ENCODE measurements around the gene KIAA1671.

Gene KIAA1671

DNA sequence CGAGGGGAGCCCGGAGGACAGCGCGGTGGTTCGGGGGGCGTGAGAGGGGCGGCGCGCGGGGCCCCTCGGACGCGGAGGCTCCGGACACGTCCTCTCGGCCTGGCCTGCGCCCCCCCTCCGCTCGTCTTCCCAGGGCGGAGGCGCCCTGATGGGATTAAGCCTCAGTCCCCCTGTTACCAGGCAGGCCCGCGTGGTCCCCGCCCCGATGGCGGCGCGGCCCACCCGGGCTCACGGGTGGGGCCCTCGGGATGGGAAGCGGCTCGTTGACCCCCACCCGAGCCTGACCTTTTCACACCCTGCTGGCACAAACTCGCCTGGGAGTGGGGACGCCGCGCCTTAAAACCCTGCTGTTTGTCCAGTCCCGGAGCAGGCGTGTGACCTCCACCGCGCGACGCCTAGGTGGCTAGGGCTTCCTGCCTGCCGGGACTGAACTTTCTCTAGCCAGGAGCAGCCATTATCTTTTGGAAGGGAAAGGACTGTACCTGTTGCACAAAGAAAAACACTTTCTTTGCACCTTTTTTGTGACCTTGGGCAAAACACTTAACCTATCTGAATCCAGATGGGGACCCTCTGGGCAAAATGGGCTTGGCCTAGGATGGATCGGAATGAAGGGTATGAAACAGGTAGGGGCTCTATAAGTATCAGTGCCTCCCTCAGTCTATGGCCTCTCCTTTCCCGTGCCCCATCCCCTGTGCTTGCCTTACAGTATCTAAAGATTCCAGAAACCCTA is 1.0 kb downstream of the KIAA1671 start:
- DNase-seq: peak in 1 of 2 donors; percentile 6

DNA sequence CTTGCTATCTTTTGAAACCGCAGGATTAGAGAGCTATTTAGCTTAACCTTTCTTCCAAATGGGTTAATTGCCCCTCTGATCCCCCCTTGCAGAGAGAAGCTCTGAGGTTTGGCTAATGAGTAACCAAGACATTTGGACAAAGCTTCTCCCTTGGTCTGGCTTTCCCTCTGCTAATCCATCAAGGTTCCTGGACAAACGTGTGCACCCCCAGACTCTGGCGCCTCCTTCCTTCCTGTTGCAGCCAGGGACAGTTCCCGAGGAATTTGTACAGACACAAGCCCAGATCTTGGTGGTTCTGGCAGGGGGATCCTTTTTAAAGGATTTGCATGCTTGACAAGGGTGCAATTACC is 1.6 kb downstream of the KIAA1671 start:
- DNase-seq: no peak

DNA sequence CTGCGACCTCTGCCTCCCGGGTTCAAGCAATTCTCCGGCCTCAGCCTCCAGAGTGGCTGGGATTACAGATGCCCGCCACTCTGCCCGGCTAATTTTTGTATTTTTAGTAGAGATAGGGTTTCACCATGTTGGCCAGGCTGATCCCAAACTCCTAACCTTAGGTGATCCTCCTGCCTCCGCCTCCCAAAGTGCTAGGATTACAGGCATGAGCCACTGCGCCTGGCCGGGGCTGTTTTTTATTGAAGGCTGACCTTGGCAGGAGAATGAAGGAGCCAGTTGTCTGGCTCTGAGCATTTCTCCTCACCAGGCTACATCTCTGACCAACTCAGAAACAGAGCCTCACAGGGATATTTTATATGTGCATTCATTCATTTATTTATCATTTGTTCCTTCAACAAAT is 2.3 kb downstream of the KIAA1671 start:
- DNase-seq: no peak

DNA sequence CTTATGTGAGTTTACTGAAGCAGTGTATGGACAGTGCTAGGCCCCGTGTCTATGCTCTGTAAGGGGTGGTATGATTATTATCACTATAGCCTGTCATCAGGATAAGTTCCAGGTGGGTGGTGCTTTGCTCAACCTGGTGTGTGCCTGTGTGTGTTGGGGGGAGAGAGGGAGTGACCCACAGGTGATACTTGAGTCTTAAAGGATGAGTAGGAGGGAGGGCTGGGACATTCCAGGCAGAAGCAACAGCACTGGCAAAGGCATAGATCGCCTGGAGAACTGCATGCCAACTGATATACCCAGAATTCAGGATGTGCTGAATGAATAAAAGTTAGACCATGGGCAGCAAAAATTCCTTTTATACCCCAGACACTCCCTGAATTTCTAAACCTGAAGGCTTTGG is 4.5 kb downstream of the KIAA1671 start:
- DNase-seq: no peak

DNA sequence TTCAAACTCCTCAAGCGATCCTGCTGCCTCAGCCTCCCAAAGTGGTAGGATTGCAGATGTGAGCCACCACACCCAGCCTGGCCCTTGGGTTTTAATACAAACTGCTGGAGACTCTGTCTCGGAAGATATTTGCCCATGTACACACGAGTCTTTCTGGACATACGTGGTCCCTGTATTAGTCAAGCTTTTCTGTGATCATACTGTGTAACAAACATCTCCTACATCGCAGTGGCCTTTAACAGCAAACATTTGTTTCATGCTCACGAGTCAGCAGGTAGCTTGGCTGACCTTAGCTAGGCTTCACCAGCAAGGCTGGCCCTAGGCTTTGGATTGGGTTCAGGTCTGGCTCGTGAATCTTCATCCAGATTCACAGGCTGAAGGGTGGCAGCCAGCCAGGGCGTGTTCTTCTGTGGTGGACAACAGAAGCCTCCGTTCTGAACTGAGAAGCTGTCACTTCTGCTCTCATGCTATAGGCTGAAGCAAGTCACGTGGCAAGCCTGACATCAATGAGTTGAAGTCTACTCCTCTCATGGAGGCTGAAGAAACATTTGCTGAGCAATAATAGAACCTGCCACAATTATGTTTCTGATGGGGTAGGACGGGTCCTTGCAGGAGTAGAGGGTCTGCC is 8.8 kb downstream of the KIAA1671 start:
- DNase-seq: no peak

DNA sequence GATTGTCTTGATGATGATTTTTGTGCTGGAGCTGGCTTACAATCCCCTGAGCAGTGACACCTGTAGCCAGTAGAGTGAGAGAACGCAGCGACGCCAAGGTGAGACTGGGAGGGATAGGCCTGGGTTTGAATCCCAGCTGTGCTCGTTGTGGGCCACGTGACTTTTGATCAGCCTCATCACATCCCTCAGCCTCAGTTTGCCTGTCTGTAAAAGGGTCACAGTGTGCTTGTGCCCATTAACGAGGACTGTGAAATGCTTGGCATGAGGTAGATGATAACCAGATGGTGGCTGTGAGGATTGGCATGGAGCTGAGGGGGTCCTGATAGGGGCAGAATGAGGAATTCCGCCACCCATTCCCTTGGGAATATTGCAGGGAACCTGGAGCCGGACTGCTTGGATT is 9.6 kb downstream of the KIAA1671 start:
- no peak for DNase-seq

DNA sequence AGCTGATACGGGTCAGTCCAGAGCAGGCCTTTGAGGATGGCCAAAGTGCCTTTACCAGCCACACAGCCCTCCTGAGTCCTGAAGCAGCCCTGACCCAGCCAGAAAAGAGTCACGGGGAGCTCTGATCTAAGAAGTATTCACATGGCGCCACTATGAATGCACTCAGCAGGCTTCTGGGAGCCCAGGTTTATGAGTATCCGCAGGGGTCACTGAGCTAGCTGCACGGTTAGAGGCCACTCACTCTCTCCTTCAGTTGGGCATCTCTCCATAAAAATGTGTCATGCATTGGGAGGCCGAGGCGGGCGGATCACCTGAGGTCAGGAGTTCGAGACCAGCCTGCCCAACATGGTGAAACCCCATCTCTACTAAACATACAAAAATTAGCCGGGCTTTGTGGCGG is 10.3 kb downstream of the KIAA1671 start:
- no peak for DNase-seq

DNA sequence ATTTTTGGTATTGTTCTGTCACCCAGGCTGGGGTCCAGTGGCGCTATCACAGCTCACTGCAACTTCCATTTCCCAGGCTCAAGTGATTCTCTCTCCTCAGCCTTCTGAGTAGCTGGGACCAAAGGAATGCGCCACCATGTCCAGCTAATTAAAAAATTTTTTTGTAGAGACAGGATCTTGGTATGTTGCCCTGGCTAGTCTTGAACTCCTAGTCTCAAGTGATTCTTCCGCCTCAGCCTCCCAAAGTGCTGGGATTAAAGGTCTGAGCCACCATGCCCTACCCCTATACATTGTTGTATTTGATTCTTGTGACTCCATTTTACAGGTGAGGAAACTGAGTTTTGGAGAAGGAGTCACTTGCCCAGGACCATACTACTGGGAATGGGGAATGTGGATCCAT is 11.9 kb downstream of the KIAA1671 start:
- no peak for DNase-seq

DNA sequence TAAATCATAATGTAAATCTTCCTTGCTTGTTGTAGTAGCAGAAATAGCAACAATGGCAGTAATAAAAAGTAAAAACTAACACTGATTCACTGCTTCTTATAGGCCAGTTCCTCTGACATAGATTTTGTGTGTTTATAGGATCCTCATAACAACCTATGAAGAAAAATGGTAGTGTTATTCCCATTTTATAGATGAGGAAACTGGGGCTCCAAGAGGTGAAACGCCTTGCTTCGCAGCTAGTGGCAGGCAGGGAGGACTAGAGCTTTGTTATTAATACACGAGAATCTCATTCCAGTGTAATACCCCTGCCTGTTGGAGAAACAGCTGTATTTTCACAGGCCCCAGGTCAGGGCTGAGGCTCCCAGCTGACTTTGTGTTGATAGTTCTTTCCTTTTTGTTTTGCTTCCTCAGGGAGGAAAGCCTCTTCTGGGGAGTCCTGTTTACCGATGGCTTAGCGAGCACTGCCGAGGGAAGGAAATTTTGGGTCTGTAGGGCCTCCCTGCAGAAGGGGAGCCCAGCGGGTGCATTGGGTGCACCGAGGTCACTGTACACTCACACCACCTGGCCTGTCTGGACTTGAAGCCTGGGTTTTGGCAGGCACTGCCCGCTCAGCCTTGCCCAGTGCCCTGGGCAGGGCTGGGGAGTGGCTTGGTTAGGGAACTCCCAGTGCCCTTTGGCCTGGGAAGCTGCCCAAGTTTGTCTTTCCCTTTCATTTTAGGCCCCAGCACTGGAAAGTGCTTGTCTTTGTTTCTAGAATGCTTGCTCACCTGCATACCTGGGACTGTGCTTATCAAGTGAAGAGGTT is 13.5 kb downstream of the KIAA1671 start:
- DNase-seq: no peak

DNA sequence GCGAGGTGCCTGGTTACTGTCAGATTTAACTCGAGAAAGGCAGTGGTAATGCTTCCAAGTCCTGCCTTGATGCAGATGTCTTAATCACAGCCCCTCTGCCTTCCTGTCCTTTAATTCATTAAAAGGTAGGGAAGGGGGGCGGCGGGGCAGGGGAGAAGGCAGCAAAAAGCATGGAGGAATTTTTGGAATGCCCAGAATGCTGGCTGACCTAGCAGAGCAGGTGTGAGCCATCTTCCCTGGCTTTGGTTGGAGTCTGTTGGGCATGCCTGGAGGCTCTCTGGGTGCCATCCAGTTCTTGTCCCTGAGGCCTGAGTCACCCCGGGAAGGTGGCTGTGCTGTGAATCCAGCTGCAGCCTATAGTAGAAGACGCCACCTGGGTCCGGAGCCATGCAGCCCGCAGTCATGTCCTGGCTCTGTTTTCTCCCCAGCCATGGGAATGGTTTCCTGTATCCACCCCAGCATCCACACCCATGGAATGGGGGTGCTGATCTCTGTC is 15.6 kb downstream of the KIAA1671 start:
- DNase-seq: no peak

DNA sequence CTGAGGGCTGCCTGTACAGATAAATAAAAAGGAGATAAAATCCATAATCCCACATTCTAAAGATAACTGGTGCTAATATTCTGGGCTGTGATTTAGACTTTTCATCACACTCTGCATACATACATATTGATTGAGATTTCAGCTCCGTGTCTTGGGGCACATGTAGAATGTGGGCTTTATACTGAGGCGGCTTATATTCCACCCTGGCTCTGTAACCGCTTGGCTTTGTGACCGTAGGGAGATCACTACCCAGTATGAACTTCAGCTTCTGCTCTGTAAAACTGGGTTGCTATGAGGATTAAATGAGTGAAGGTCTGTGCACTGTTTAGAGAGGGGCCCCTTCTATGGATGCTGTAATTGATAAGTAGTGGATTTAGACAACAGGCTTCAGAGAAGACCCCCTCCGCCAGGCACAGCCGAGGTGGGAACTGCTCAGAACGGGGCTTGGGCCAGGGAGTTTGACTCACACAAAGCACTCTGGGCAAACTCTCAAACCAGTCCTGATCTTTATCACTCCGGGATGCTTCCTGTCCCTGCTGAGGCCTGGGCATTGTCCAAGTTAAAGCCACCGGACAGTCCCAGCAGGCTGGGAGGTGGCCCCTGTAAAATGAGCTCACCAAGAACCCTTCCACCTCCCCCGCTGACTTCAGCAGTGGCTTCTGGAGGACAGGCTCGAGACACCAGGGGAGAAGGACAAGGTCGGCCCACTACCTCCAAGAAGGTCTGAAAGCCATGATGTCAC is 17.2 kb downstream of the KIAA1671 start:
- no peak for DNase-seq

DNA sequence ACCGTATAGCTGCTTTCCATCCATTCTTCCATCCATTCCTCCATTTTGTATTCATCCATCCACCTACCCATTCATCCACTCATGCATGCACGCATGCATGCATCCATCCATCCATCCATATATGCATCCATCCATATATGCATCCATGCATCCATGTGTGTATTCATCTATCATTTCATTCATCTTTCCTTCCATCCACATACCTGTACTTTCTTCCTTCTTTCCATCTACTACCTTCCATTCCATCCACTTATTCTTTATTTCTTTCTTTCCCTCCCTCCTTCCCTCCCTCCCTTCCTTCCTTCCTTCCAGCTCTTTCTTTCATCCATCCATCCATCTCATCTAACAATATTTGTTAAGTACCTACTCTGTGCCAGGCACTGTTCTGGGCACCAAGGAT is 19.9 kb downstream of the KIAA1671 start:
- no peak for DNase-seq

DNA sequence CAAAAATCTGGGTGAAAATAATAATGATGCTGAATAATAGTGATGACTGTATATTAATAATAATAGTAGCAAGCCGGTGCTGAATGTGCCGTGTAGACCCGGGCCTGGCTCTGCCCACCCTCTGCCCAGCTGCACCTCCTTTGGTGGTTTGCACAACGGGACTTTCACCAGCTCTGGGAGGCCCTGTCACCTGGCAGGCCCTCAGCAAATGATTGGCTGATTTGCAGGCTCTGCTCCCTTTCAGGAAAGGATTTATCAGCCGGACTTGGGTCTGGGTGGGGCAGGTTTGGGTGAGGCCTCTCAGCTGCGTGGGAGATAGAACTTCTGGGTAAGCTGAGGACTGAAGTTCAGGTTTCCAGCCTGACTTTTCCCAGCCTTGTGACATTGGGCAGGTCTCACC is 21.4 kb downstream of the KIAA1671 start:
- DNase-seq: no peak

DNA sequence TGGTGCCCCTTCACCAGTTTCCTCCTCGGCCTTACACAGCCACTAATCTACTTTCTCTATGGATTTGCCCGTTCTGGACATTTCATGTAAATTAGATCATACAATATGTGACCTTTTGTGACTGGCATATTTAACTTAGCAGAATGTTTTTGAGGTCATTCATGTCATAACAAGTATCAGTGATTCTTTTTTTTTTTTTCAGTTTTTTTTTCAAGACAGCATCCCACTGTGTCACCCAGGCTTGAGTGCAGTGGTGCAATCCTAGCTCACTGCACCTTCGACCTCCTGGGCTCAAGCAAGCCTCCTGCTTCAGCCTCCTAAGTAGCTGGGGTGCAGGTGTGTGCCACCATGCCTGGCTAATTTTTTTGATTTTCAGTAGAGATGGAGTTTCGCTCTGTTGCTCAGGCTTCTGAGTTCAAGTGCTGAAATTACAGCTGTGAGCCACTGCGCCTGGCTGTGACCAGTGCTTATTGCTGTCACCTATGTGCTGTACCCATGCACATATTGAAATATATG is 22.7 kb downstream of the KIAA1671 start:
- no peak for DNase-seq

DNA sequence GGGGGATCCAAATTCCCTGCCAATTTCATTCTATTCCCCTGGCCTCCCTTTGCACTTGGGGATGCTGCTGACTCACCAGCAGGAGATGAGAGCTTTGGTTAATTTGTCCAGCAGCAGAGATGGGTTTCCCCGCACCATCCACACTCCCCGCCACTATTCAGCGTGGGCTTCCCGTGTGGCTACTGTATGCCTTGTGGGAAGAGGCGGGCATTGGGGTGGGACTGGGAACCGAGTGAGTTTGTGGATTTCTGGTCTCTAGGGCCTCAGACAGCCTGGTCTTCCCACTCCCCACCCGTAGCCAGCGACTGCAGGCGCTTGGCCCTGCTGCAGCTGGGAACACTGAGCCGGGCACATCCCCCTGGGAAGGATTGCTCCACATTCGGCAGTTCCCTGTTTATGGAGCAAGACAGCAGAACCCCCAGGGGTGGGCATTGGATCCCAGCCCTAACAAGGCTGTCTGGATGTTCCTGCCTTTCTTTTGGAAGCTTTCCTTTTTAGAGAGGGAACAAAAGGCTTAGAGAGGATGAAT is 23.4 kb downstream of the KIAA1671 start:
- no peak for DNase-seq

DNA sequence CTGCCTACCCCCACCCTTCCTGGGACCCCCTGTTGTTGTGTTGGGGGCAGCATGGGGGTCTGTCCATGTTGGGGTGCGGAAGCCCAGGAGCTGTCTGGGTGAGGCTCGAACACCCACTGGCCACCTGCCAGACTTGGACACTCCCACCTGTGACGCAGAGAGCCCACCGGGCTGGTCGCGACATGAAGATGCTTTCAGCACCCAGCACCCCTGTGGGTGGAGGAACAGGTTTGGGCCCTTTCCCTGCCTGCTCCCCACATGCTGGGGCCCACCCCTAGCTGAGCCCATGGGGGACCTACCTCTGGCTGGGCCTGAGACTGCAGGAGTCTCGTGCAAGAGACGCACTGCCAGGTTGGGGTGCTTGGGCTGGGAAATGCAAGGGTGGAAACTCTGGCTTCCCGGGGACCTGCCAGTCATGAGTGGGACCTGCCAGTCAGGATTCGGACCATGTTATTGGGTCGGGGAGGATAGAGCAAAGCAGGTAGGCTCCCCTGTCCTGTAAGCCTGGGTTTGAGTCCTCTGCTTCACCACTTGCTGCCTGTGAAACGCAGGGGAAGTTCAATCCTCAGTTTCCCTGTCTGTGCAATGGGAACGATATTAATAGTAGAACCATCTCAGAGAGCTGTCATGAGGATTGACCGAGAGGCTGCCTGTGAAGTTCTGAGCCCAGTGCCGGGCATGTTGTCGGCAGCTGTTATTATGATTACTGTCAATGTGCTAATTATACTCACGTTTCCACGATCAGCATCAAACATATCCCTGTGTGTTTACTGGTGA is 24.1 kb downstream of the KIAA1671 start:
- DNase-seq: no peak

DNA sequence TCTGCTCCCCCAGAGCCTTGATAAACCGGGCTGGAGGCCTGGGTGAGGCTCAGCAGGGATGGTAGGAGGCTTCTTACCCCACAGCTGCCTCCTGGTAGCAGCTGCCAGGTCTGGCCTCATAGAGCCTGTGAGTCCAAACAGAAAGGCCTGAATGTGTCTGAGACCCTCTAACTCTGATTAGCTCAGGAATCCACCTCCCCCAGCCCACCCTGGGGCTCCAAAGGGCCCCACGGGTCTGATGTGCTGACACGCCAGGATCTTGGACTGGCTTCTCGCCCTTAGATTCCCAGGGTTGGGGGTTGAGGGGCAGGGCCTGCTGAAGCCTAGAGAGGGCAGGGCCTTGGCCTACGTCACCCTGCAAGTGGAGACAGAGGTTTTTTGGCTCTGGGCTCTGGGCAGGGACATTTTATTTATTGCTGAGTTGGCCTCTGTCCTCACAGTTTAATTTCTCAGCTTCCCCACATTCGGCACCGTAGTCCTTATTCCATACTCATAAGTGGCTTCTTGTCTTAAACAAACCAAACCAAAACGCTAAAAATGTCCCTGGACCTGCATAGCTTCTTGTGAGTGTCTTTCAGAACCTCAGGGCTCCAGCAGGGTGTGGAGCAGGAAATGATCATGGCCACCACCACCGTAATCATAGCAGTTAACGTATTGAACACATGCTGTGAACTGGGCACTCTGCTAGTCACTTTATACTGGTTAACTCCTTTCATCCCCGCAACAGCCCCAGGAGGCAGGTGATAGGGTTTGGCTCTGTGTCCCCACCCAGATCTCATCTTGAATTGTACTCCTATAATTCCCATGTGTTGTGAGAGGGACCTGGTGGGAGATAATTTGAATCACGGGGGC is 25.1 kb downstream of the KIAA1671 start:
- DNase-seq: no peak

DNA sequence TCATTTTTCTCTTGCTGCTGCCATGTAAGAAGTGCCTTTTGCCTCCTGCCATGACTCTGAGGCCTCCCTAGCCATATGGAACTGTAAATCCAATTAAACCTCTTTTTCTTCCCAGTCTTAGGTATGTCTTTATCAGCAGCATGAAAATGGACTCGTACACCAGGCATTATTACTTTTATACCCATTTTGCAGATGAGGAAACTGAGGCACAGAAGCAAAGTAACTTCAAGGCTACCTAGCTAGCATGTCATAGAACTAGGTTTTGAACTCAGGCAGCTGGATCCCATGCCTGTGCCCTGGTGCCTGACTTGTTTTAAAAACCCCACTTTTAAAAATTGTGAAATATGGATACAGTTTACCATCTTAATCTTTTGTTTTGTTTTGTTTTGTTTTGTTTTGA is 25.8 kb downstream of the KIAA1671 start:
- DNase-seq: no peak

DNA sequence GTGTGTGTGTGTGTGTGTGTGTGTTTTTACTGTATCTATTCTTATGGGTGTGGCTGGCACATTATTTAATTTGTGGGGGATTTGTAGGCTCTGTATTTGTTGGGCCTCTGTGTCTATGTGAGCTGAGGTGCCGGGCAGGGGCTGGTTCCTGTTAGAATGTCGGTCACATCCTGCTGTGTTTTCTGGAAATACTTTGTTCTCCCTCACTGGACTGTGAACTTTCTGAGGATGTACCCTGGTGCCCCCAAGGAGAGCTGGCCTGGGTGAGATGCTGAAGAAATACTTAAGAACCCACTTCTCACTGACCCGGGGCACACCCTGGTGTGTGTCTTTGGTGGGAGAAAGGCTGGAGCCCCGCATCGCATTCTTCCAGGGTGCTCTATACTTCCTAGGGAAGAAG is 28.6 kb downstream of the KIAA1671 start:
- DNase-seq: no peak

DNA sequence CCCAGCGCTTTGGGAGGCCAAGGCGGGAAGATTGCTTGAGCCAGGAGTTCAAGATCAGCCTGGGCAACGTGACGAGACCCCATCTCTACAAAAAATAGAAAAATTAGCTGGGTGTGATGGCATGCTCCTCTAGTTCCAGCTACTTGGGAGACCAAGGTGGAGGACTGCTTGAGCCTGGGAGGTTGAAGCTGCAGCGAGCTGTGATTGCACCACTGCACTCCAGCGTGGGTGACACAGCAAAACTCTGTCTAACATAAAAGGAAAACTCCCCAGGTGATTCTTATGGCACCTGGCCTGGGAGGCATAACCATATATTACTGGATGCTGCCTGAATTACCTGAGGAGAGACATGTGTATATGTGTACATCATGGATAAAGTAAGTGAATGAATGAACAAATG is 29.1 kb downstream of the KIAA1671 start:
- no peak for DNase-seq

All from stimulated activated CD4-positive, alpha-beta T cell treated with anti-CD3 and anti-CD28 coated beads, Interleukin-2, amount 100 ng/mL, for 24 hours (primary cell).